SK-N-MC (cell line): Measurements from ENCODE around the gene KANSL1.

Experiments used
- DNase-seq: peaks from one replicate; pipeline ENCODE4 v3.0.0-alpha.2; 2011; ENCODE audit warnings: low read depth, low spot score
- H3K27ac ChIP-seq: fragments of 200-600 bp; sonication (generic); 2 replicates; pipeline ENCODE4 v1.5.1; 2016; ENCODE audit warnings: mixed run types
- H3K36me3 ChIP-seq: fragments of 200-600 bp; sonication (generic); 2 replicates; pipeline ENCODE4 v1.6.1; 2017; ENCODE audit warnings: antibody characterized with exemption, low read length, mixed read lengths; ENCODE audit not compliant: insufficient read depth
- H3K4me3 ChIP-seq: fragments of 200-600 bp; sonication (generic); 2 replicates; pipeline ENCODE4 v1.5.1; 2016
- H3K9ac ChIP-seq: fragments of 200-600 bp; sonication (generic); 2 replicates; pipeline ENCODE4 v1.8.0; 2017; ENCODE audit warnings: mixed run types, mixed read lengths; ENCODE audit not compliant: insufficient read length
- H3K9me3 ChIP-seq: fragments of 200-600 bp; sonication (generic); 2 replicates; pipeline ENCODE4 v1.6.1; 2017; ENCODE audit warnings: low read depth, mild to moderate bottlenecking, antibody characterized with exemption, low read length, moderate library complexity, mixed read lengths
- EZH2 ChIP-seq: fragments of 200-600 bp; sonication (generic); IDR thresholded peaks from one replicate; pipeline ENCODE4 v1.6.1; 2017; ENCODE audit warnings: antibody characterized with exemption
- FOXP2 ChIP-seq: optimal IDR thresholded peaks from 2 replicates; pipeline ENCODE3; 2011; ENCODE audit warnings: mild to moderate bottlenecking, moderate library complexity; ENCODE audit not compliant: insufficient read depth; ENCODE audit errors: extremely low read length, control extremely low read depth
- POLR2AphosphoS5 ChIP-seq: IDR thresholded peaks from 2 replicates; pipeline ENCODE4 v1.6.1; 2012; ENCODE audit warnings: mild to moderate bottlenecking, low read depth, low read length, borderline replicate concordance

The KANSL1 gene

GRCh38 chr17:45997166-45997565 lies 196.1 kb downstream of the KANSL1 start:
- no peak overlapping the region for H3K9ac ChIP-seq

GRCh38 chr17:45996282-45996937 lies 196.8 kb downstream of the KANSL1 start:
- H3K9me3 ChIP-seq = no peaks in the 10 kb centered on the region
- no peak overlapping the region for H3K4me3 ChIP-seq
- TF ChIP-seq FOXP2 (no peak), POLR2AphosphoS5 (no peak), EZH2 (no peak)
- no peak for DNase-seq
- peaks cover 24% of the 10 kb centered on the region for H3K36me3 ChIP-seq
- no peak overlapping the region for H3K9ac ChIP-seq
- no peak overlapping the region for H3K27ac ChIP-seq

More at GRCh38 chr17:45997166-45997565, 196.1 kb downstream of the KANSL1 start:
- no peak for DNase-seq
- no peak for TF ChIP-seq POLR2AphosphoS5
- no peak for TF ChIP-seq FOXP2
- no peak for TF ChIP-seq EZH2
- peaks cover 22% of the 10 kb centered on the region for H3K36me3 ChIP-seq
- H3K4me3 ChIP-seq = no peak overlapping the region
- no peak overlapping the region for H3K27ac ChIP-seq
- H3K9me3 ChIP-seq = no peaks in the 10 kb centered on the region

- DNase-seq = no peak
- H3K9me3 ChIP-seq = no peaks in the 10 kb centered on the region
- no peak overlapping the region for H3K4me3 ChIP-seq
- peaks cover 29% of the 10 kb centered on the region for H3K36me3 ChIP-seq
- no peak overlapping the region for H3K27ac ChIP-seq
- TF ChIP-seq POLR2AphosphoS5 (no peak), FOXP2 (no peak), EZH2 (no peak)
- H3K9ac ChIP-seq = no peak overlapping the region
These were observed 197.5 kb downstream of the KANSL1 start for GRCh38 chr17:45995627-45996270.

DNA sequence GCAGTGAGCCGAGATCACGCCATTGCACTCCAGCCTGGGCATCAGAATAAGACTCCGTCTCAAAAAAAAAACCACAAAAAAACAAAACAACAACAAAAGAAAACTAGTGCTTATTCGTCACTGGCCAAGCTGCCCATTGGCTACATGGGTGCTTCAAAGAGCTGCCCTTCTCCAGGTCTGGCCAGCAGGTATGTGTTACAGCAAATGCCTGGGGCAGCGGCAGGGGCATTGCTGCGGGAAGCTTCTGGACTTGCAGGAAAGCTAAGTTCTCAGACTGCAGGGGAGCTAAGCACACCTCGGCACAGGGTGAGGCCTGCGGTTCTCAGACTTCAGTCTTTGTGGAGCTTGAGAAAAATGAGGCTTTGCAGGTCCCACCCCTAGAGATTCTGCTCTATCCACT lies 198.2 kb downstream of the KANSL1 start:
- Histone ChIP-seq H3K27ac (no peak overlapping the region), H3K36me3 (peaks cover 31% of the 10 kb centered on the region), H3K4me3 (no peak overlapping the region), H3K9ac (no peak overlapping the region), H3K9me3 (no peaks in the 10 kb centered on the region)
- TF ChIP-seq FOXP2 = no peak
- TF ChIP-seq EZH2 = no peak
- no peak for TF ChIP-seq POLR2AphosphoS5
- DNase-seq = no peak

GRCh38 chr17:45993962-45994627 lies 199.1 kb downstream of the KANSL1 start:
- Histone ChIP-seq H3K36me3 (peaks cover 31% of the 10 kb centered on the region), H3K27ac (no peak overlapping the region), H3K9me3 (no peaks in the 10 kb centered on the region), H3K4me3 (no peak overlapping the region), H3K9ac (no peak overlapping the region)
- DNase-seq = no peak
- TF ChIP-seq EZH2 = no peak
- no peak for TF ChIP-seq POLR2AphosphoS5
- no peak for TF ChIP-seq FOXP2

DNA sequence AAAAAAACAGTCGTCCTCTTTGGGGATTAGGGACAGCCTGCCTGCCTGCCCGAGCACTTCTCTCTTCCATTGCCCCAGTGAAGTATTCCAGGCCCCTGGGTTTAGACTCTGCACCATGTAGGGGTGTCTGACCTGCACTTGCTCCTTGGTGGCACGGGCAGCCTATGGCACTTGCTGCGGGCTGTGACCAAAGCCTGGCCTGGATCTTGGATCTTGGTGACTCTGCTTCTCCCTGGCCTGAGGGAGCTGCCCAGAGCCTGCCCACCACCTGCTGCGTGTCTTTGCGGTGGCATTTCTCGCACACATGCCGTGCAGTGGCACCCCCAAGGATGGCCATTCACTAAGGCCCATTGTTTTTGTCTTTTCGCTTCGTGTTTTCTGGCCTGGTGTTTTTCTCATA lies 200.3 kb downstream of the KANSL1 start:
- no peak overlapping the region for H3K4me3 ChIP-seq
- no peaks in the 10 kb centered on the region for H3K9me3 ChIP-seq
- H3K9ac ChIP-seq = no peak overlapping the region
- H3K27ac ChIP-seq = no peak overlapping the region
- DNase-seq = no peak
- H3K36me3 ChIP-seq = peaks cover 37% of the 10 kb centered on the region
- no peak for TF ChIP-seq EZH2
- no peak for TF ChIP-seq FOXP2
- no peak for TF ChIP-seq POLR2AphosphoS5

- DNase-seq = no peak
- TF ChIP-seq FOXP2 = no peak
- no peak for TF ChIP-seq POLR2AphosphoS5
- TF ChIP-seq EZH2 = no peak
- Histone ChIP-seq H3K27ac (no peak overlapping the region), H3K4me3 (no peak overlapping the region), H3K9me3 (no peaks in the 10 kb centered on the region), H3K9ac (no peak overlapping the region), H3K36me3 (peaks cover 36% of the 10 kb centered on the region)
These were observed 201.1 kb downstream of the KANSL1 start for GRCh38 chr17:45992175-45992574.

DNA sequence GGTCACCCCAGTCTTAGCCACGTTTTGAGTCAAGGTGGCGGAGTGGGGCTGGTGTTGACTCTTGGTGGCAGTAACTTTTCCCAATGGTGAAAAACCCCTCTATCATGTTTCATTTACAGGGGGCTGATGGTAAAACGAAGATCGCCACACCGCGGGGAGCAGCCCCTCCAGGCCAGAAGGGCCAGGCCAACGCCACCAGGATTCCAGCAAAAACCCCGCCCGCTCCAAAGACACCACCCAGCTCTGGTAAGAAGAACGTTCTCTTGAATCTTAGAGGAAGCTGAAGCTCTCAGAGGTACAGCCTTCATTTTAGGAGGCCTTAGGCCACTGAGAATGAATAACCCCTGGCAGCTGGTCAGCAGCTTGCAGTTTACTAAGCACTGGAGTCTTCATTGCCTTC lies 201.9 kb downstream of the KANSL1 start:
- no peak overlapping the region for H3K27ac ChIP-seq
- H3K4me3 ChIP-seq = no peak overlapping the region
- peaks cover 31% of the 10 kb centered on the region for H3K36me3 ChIP-seq
- no peak for DNase-seq
- H3K9me3 ChIP-seq = no peaks in the 10 kb centered on the region
- no peak overlapping the region for H3K9ac ChIP-seq
- TF ChIP-seq POLR2AphosphoS5 = no peak

DNA sequence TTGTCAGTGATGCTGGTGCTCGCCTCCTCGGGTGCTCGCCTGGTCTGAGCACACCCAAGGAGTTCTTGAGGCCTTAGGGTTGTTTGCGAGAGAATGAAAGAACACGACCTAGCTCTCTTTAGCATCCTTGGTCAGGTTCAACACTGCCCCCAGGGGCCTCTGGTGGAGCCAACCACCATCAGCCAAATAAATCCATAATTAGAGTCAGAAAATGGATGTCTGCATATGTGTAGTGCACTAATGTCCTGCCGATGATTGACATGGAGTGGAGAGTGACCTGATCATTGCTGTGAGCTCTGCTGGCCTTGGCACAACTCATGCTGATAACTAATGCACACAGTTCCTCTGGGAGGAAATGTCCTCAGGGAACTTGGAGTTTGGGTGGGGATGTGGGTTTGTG lies 202.3 kb downstream of the KANSL1 start:
- H3K9ac ChIP-seq = no peak overlapping the region
- no peak overlapping the region for H3K4me3 ChIP-seq
- H3K36me3 ChIP-seq = peaks cover 31% of the 10 kb centered on the region
- no peak for DNase-seq
- no peak for TF ChIP-seq FOXP2
- no peak for TF ChIP-seq POLR2AphosphoS5
- TF ChIP-seq EZH2 = no peak
- no peak overlapping the region for H3K27ac ChIP-seq
- H3K9me3 ChIP-seq = no peaks in the 10 kb centered on the region
